HL-60/S4 treated with retinoic acid at 250 ng/mL for 4 days and 3 days (cell line): Measurements from ENCODE around the gene ALKBH3.

Experiments used
- in situ Hi-C: fragments of 300-500 bp; cut with MboI; formaldehyde crosslinking; loops from 2 replicates; pipeline ENCODE4 v1.7.0; 2022; ENCODE audit warnings: low sequenced_read_pairs

The ALKBH3 gene

DNA sequence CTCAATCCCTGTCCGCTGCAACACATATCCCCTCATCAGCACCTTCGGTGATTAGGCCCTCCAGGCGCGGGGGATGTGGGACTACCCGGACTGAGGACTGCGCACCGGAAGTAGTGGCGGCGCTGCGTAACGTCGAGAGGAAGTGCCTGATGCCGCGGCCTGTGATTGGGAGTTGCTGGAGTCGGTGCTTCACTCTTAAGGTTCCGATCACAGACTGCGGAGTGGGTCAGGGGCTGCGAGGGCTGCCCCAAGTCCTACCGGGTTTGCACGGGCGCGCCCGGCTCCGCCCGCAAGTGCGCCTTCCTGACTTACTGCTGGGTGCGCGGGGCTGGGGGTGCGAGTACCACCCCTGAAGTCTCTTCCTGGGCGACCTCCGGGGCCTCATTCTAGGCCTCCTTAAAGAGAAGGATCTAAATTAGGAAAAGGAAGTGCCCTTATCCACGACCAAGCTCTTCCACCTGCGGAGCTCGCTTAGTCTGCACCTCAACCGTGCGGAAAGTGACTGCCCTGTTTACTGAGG is at the start of gene ALKBH3:
ALKBH3 (plus strand) TSS at position 192 of the 520 bp plus-strand sequence. CDS start 1,822 bp downstream, outside the sequence.
- in situ Hi-C loops, result no loop called here

DNA sequence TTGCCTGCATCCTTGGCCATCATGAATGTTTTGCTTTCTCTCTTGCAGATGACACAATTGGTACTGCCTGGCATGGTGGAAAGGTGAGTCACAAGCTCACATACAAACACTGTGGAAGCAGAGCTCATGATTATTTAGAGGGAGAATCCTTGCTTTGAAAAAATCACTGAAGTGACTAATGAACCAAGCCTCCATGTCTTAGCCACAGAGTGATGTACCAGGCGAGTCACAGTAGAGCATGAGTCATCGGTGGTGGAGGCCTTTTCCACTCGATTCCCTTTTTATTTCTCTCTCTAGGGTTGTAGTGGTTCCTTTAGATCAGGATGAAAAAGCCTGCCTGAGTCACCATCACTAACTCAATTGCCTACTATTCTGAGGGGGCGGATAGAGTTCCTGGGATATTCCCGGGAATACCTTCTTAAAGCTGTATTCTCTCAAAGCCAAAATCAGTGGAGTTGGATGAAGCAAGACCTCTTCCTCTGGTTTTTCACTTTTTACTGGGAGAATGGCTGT is 49.6 kb upstream of the ALKBH3 start:
- in situ Hi-C loops, result no loop called here

DNA sequence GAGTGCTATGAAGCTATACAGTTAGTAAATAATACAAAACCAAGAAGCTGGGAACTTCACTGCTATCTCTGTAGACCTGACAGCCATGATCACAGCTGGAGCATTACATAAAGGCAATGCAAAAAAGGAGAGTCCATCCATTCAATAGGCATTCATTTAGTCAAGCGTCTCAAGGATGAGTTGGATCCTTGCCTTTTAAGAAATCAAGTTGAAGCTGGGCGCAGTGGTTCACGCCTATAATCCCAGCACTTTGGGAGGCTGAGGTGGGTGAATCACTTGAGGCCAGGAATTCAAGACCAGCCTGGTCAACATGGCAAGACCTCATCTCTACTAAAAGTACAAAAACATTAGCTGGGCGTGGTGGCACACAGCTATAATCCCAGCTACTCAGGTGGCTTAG is 48.1 kb upstream of the ALKBH3 start:
- in situ Hi-C loops, result no loop called here

- in situ Hi-C loops, result no loop called here
Measured at GRCh38 chr11:43833657-43834073, 47.0 kb upstream of the ALKBH3 start.

- in situ Hi-C loops, result no loop called here
Measured at GRCh38 chr11:43834286-43834685, 46.3 kb upstream of the ALKBH3 start.

- in situ Hi-C loops, result no loop called here
Measured at GRCh38 chr11:43835104-43835503, 45.5 kb upstream of the ALKBH3 start.

DNA sequence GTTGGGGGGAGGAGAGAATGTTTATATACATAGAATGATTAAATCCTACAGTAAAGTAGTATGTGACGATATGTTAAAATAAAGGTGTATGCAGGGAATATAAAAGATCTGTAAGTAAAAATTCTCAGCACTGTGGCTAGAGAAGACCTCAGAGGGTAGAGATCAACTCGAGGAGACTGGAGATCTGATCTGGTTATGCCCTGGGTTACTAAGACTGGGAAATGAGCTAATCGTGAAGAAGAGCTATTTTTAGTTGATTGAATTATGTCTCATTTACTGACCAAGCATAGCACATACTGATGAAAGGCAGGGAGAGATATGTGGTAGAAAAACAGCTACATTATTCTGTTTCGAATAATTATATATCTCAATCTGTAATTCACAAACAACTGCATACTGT is 42.8 kb upstream of the ALKBH3 start:
- in situ Hi-C loops, result no loop called here

DNA sequence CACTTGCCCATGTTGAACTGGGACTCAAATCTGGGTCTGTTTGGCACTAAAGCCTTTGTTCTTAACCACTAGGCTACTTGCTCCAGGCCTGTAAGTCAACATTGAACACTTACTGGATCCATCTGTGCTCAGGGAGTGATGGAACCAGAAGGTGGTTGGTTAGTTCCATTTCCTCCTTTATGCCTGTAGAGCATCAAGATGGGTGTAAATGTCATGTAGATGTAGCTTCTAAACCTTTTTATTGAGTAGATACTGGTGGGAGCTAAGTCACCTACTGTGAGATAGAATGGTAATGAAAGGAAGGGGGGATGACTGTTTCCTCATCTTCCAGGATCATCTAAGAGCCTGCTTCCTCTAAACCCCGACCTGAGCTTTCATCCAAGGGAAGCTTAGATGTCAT is 38.6 kb upstream of the ALKBH3 start:
- in situ Hi-C loops, result no loop called here

DNA sequence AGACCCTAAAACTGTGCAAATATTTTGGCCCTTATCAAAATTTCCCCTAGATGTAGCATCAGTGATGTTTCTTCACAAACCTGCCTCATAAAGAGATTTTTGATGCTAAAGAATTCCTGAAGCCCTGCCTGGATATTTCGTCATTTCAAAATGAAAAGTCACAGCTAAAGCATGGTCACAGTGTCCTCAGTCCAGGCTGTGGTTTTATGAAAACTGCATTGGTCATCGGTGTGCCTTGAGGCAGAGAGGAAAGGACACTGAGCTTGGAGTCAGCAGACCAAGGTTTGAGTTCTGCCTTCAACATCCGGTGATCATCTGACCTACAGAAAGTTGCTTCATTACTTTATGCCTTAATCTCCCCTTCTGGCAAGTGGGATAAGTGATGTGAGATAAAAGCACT is 34.8 kb upstream of the ALKBH3 start:
- in situ Hi-C loops, result no loop called here

- in situ Hi-C loops, result no loop called here
Measured at GRCh38 chr11:43852057-43852636, 28.5 kb upstream of the ALKBH3 start.

DNA sequence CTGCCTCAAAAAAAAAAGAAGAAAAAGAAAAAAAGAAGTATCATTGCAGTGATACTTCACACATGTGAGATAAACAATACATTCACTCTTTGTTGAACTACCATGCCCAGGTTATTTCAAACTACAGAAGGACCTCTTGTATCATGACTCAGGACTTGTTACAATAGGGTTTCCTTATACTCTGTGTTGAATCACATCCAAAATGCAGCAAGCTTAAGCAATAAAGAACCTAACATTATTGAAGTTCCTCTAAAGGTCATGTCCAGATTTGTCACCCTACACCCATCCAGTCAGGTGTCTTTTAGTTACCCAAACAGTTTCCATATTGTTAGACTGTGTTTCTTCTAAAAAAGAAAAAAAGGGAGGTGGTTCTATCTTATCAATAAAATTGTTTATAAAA is 26.9 kb upstream of the ALKBH3 start:
- in situ Hi-C loops, result no loop called here

GRCh38 chr11:43856993-43857392 is 23.6 kb upstream of the ALKBH3 start:
- in situ Hi-C loops, result no loop called here

DNA sequence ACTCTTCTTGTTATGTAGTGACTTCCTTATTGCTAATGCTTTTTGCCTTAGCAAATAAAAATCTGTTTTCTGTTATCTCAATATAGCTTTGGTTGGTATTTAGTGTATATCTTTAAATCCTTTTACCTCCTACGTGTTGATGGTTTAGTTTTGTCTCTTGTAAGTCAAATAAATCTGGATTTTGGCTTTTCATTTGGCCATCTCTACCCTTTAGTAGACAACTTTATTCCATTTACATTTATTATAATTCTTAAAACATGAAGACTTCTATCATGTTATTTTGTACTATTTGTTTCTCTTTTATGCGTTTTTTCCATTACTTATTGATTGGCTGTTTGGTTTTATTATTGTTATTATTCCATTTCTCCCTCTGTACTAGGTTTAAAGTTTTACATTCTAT is 19.5 kb upstream of the ALKBH3 start:
- in situ Hi-C loops, result no loop called here

DNA sequence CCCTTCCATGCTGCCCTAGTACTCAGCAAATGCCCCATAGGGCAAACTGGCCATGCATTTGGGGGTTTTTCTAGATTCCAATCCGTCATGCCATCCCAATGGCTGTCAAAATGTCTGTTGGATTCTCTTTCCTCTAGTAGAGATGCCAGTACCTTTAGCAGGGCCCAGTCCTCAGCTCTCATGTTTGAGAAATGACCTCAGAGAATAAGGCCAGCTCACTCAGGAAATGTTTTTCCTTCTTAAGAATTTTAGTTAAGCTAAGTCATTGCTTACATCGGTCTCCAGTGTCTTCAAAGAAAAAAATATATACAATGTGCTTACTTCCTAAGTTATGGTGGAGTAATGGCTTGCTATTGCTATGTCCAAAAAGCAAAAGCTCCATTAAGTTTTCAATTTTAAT is 14.1 kb upstream of the ALKBH3 start:
- in situ Hi-C loops, result no loop called here

DNA sequence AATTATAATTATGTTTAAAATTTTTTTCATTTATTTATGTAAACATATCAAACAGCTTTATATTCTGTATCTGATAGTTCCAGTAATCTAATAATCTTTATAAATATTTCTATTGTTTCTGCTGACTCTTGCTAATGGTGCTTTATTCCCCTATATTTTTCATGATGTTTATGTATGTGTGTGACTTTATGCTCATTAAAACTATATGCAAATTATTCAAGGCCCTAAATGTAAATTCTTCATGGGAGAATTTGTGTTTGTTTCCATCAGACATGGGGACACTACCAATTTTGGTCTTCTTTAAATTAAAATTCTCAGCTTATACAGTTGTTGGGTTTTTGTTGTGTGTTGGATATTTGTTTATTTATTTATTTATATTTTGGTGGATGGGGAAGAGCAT is 13.7 kb upstream of the ALKBH3 start:
- in situ Hi-C loops, result no loop called here

GRCh38 chr11:43868852-43869567 is 11.6 kb upstream of the ALKBH3 start:
- in situ Hi-C loops, result no loop called here

DNA sequence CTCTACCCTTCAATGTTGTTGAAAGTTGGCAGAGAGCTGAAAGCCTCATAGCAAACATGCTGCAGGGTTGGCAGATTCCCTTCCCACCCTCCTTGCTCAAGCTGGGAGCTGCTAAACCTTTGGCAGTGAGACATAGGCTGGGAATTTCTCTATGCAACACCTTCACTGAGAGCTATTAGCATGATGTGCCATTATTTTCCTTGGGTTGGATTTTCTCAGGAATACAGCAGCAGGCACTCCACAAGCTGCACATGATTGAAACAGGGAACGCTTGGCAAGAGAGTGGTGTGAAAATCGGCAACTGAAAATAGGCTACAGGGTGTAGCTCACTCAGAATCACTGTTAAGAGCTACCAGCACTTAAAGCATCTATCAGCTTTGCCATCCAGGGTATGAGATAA is 9.6 kb upstream of the ALKBH3 start:
- in situ Hi-C loops, result no loop called here

GRCh38 chr11:43872995-43873394 is 7.6 kb upstream of the ALKBH3 start:
- in situ Hi-C loops, result no loop called here

GRCh38 chr11:43874078-43874477 is 6.6 kb upstream of the ALKBH3 start:
- in situ Hi-C loops, result no loop called here

- in situ Hi-C loops, result no loop called here
Measured at GRCh38 chr11:43874738-43875137, 5.9 kb upstream of the ALKBH3 start.

DNA sequence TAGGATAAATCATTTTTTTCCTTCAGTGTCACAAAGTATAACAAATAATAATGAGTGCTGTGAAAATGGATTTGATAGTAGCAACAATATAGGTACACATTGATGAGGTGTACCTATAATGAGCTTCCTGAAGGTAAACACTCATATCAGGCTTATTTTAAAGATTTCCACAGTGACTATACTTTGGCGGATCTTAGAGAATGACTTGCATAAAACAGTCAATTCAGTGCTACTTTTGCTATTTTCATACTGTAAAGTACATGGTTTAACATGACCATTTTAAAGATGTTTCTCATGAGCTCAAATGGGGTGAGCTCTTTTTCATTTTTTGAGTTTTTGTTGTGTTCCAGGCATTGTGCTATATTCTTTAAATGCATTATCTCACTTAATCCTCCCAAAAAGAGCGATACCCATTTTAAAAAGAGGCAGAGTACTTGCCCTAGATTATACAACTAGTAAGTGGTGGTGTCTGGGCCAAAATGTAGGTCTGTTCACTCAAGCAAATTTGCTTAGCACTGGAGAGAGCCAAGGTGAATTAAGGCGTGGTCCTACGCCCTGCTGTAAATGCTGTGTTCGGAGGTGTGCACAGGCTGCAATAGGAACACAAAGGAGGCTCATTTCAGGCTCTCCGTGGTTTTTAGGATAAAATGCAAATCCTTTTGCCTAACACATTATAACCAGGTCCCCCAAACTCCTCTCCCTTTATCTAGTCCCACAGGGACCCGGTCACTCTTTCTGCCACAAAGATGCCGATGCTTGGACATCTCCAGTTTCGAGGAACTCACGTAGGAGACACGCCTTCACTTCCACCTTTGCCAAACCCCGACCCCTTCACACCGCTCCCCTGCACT is 617 bp upstream of the ALKBH3 start:
- in situ Hi-C loops, result no loop called here
